HepG2 (cell line): ENCODE results near the gene ITGB1. TPM values are rescaled to one million over a fixed set of nuclear protein-coding genes. Genes with fewer than 3 reads are reported as not detected.
A peak's percentile ranks its signal among the peaks of the same experiment; 100 is the strongest.
"Not testable (repeated sequence)": the region's sequence is repeated elsewhere in the genome, so short reads cannot be mapped to it uniquely, and the experiment has no call there.

ENCODE experiments used
- ATAC-seq: fragments of 200-7000 bp; cut with Tn5 transposase; 3 replicates; pipeline ENCODE4 v1.9.1; 2020; ENCODE audit warnings: mild to moderate bottlenecking, moderate library complexity
- BruUV-seq: library from RNA; stranded (reverse); fragments of 400-500 nt; replicated peaks from 2 replicates; lab custom pipeline; 2021; lab: Mats Ljungman, UMichigan
- CTCF ChIA-PET: fragments of 300-600 bp; formaldehyde crosslinking; extraction: SDS; loops from one replicate; lab custom pipeline; 2021; ENCODE audit warnings: low total read pairs, inconsistent platforms, low intra/inter-chr PET ratio; lab: Yijun Ruan, JAX
- POLR2A ChIA-PET: fragments of 350-600 bp; sonication (Branson Sonifier 250); formaldehyde crosslinking; loops from one replicate; lab custom pipeline; 2020; ENCODE audit warnings: antibody characterized with exemption, inconsistent platforms; lab: Yijun Ruan, JAX
- DNase-seq: peaks from one replicate; pipeline ENCODE4 v3.0.0-alpha.2; 2015; ENCODE audit warnings: low spot score
- FAIRE-seq: peaks from 3 replicates; lab custom pipeline; 2011; peaks lifted over from hg19 to GRCh38; lab: Jason Lieb, UNC
- H2AFZ ChIP-seq: one replicate; pipeline ENCODE4 v1.6.1; 2011; ENCODE audit warnings: low read length, inconsistent platforms
- H3K27ac ChIP-seq: fragments of 300-600 bp; 3 replicates; pipeline ENCODE4 v1.8.0; 2011; ENCODE audit warnings: mixed run types, mild to moderate bottlenecking, mixed read lengths, low read length, inconsistent platforms; ENCODE audit not compliant: insufficient read depth; ENCODE audit errors: extremely low read length
- H3K27me3 ChIP-seq, 2 experiments: fragments of 200-600 bp in 1 of 2; 2 replicates in 1 of 2; 3 replicates in 1 of 2; pipeline versions ENCODE4 v1.6.0 to v1.8.0; 2011; ENCODE audit warnings: low read length in 2 of 2, mild to moderate bottlenecking in 2 of 2, moderate library complexity in 2 of 2, inconsistent platforms in 1 of 2; ENCODE audit not compliant: insufficient read depth in 2 of 2, control insufficient read depth in 1 of 2
- H3K36me3 ChIP-seq, 2 experiments: fragments of 200-600 bp in 1 of 2; replicated peaks in 1 of 2; 2 replicates in 1 of 2; 3 replicates in 1 of 2; pipeline versions ENCODE4 v1.5.1 to v1.8.0; 2011; ENCODE audit warnings: low read length in 2 of 2, inconsistent platforms in 1 of 2; ENCODE audit not compliant: insufficient read depth in 2 of 2, control insufficient read depth in 1 of 2
- H3K4me1 ChIP-seq: 2 replicates; pipeline ENCODE4 v1.5.1; 2012; ENCODE audit warnings: low read length, inconsistent platforms; ENCODE audit not compliant: insufficient read depth
- H3K4me2 ChIP-seq: 2 replicates; pipeline ENCODE4 v1.6.0; 2011; ENCODE audit warnings: low read depth, low read length, inconsistent platforms
- H3K4me3 ChIP-seq, 3 experiments: fragments of 200-600 bp in 1 of 3; sonication (generic), shearing (Covaris generic) in 1 of 3; replicated peaks in 1 of 3; 2 replicates each; pipeline ENCODE4 v1.5.1; 2011 to 2016; ENCODE audit warnings: low read length in 3 of 3, inconsistent platforms in 2 of 3, low read depth in 2 of 3, mild to moderate bottlenecking in 2 of 3, control low read depth in 1 of 3, mixed read lengths in 1 of 3; ENCODE audit not compliant: insufficient read depth in 1 of 3
- H3K79me2 ChIP-seq: one replicate; pipeline ENCODE4 v1.6.1; 2011; ENCODE audit warnings: low read length, inconsistent platforms; ENCODE audit not compliant: insufficient read depth
- H3K9ac ChIP-seq: 2 replicates; pipeline ENCODE4 v1.6.0; 2011; ENCODE audit warnings: mild to moderate bottlenecking, low read depth, low read length, inconsistent platforms; ENCODE audit not compliant: insufficient read depth
- H3K9me3 ChIP-seq: 2 replicates; pipeline ENCODE4 v1.5.1; 2012; ENCODE audit warnings: mild to moderate bottlenecking, low read length
- H4K20me1 ChIP-seq: 2 replicates; pipeline ENCODE4 v1.6.0; 2011; ENCODE audit warnings: inconsistent platforms, mild to moderate bottlenecking, low read length, moderate library complexity; ENCODE audit not compliant: insufficient read depth
- AKAP8 ChIP-seq: sonication (generic); formaldehyde crosslinking; IDR thresholded peaks from 2 replicates; pipeline ENCODE4 v1.5.1; 2020; ENCODE audit warnings: mild to moderate bottlenecking, missing genetic modification reagents
- KLF12 ChIP-seq: sonication (generic); formaldehyde crosslinking; IDR thresholded peaks from 2 replicates; pipeline ENCODE4 v1.4.0; 2020; ENCODE audit warnings: missing genetic modification reagents, borderline replicate concordance
- SPEN ChIP-seq: sonication (generic); formaldehyde crosslinking; IDR thresholded peaks from 2 replicates; pipeline ENCODE4 v1.5.1; 2020; ENCODE audit warnings: low read depth, mild to moderate bottlenecking, missing genetic modification reagents
- ZNF260 ChIP-seq: sonication (generic); formaldehyde crosslinking; IDR thresholded peaks from 2 replicates; pipeline ENCODE4 v1.4.0; 2020; ENCODE audit warnings: missing genetic modification reagents, low read depth, mild to moderate bottlenecking, borderline replicate concordance
- WGBS: methylation state at CpG from one replicate; pipeline ENCODE4 v1.1.6; 2017; ENCODE audit warnings: low lambda C conversion rate; 5-methylcytosine and 5-hydroxymethylcytosine counted together
- in situ Hi-C: cut with HindIII; loops from 2 replicates; pipeline ENCODE4 v1.10.0; 2017; ENCODE audit warnings: low pct_unique_long_range_greater_than_20kb; ENCODE audit not compliant: extremely low pct_ligation_motif_present
- intact Hi-C: fragments of 100-400 bp; cut with micrococcal nuclease; formaldehyde crosslinking; loops from one replicate; pipeline ENCODE4 v1.10.0; 2022; ENCODE audit not compliant: unreplicated experiment
- polyA plus RNA-seq, 8 experiments: library from polyadenylated mRNA; depleted of rRNA in 3 of 8; stranded (reverse) in 7 of 8; unstranded in 1 of 8; fragments of >200 nt; fragmentation: Illumina TruSeq in 4 of 8; extraction: Trizol in 4 of 8; gene quantifications; 2 replicates each; pipeline versions ENCODE4 v1.2.1 to v1.2.3, GENCODE V29; 2011 to 2016; ENCODE audit warnings: low read depth in 4 of 8, missing spikeins in 1 of 8, mixed read lengths in 1 of 8; ENCODE audit not compliant: insufficient read depth in 1 of 8
- total RNA-seq, 5 experiments: library from RNA; depleted of rRNA; stranded (reverse); fragments of >200 nt; fragmentation: Illumina TruSeq; extraction: Trizol; gene quantifications; 2 replicates each; pipeline ENCODE4 v1.2.3, GENCODE V29; 2016; ENCODE audit warnings: low read depth in 1 of 5

Gene ITGB1
- total and polyA plus RNA-seq, 2 of the 13 experiments (the other 11 are each of a cell fraction or from before 2014, with no cell fraction given): 190 to 204 TPM

DNA sequence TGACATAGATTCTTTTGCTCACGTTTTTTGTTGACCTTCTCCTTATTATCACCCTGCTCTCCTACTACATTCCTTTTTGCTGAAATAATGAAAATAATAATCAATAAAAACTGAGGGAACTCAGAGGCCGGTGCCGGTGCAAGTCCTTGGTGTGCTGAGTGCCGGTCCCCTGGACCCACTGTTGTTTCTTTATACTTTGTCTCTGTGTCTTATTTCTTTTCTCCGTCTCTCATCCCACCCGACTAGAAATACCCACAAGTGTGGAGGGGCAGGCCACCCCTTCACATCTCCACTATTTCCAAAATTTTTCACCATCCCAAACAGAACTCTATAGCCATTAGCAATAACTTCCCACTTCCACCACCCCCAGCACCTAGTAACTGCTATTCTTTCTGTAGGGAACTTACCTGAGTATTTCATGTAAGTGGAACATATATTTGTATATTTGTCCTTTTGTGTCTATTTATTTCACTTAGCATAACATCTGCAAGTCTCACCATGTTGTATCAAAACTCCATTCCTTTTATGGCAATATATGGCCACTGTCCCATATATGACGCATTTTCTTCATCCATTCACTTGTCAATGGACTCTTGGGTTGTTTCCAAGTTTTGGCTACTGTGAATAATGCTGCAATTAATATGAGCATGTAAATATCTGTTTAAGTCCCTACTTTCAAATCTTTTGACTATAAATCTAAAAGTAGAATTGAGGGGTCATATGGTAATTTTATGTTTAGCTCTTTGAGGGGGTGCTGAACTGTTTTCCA, 62.6 kb downstream of the ITGB1 start:
- POLR2A ChIA-PET, H3K27ac ChIP-seq, H3K9me3 ChIP-seq, CTCF ChIA-PET, H3K36me3 ChIP-seq, DNase-seq, H4K20me1 ChIP-seq, in situ Hi-C loops, H3K9ac ChIP-seq, H2AFZ ChIP-seq, H3K27me3 ChIP-seq, intact Hi-C loops, FAIRE-seq, H3K4me3 ChIP-seq, H3K4me2 ChIP-seq, H3K4me1 ChIP-seq, ATAC-seq, H3K79me2 ChIP-seq, BruUV-seq: not testable (repeated sequence)
- 95% methylated on average over 7 of the region's 7 CpGs for WGBS

DNA sequence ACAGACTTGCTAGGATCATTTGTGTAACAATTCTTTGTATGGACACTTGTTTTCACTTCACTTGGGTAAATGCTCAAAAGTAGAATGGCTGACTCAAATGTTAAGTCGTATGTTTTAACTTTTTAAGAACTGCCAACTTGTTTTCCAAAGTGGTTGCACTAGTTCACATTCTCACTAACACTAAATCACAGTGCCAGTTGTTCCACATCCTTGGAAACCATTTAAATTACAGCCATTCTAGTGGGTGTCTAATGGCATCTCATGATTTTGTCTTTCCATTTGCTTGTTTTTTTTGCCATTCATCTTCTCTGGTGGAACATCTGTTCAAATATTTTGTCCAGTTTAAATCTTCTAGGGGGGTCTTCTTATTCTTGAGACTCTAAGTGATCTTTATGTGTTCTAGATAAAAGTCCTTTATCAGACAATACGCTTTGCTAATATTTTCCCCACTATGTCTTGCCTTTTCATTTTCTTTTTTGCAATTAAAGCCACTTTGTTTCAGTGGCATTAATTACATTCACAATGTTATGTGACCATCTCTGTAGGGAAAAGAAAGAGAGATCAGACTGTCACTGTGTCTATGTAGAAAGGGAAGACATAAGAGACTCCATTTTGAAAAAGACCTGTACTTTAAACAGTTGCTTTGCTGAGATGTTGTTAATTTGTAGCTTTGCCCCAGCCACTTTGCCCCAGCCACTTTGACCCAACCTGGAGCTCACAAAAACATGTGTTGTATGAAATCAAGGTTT, 63.9 kb downstream of the ITGB1 start:
- DNase-seq: no peak
- intact Hi-C loops (no loop called here), in situ Hi-C loops (no loop called here)
- no peaks in the 10 kb centered on the region for H3K27me3 ChIP-seq
- H3K27ac ChIP-seq: no peak overlapping the region
- H3K79me2 ChIP-seq: no peaks in the 10 kb centered on the region
- FAIRE-seq: no peak
- TF ChIP-seq ZNF260 (no peak), SPEN (no peak), AKAP8 (CRISPR knock-in tag) (no peak), KLF12 (CRISPR knock-in tag) (no peak)
- H3K36me3 ChIP-seq: peaks cover 0 to 2% of the 10 kb centered on the region in 2 experiments; a peak in 2 of 5 replicates
- no peak overlapping the region for H2AFZ ChIP-seq
- H3K9ac ChIP-seq: no peak overlapping the region
- no peak overlapping the region for H3K4me3 ChIP-seq
- 97% methylated on average over 2 of the region's 2 CpGs for WGBS
- no peaks in the 10 kb centered on the region for H4K20me1 ChIP-seq
- H3K4me2 ChIP-seq: no peak overlapping the region
- CTCF ChIA-PET: no interaction called here
- POLR2A ChIA-PET: no interaction called here
- no peak for ATAC-seq
- no peaks in the 10 kb centered on the region for H3K9me3 ChIP-seq
- no peaks in the 10 kb centered on the region for H3K4me1 ChIP-seq
- TSS peak; percentile 7 for BruUV-seq
